Measurements from ENCODE around the gene LRCOL1.

LRCOL1 gene

GRCh38 chr12:132635076-132635955, 24.9 kb upstream of the LRCOL1 start:
- no peak for DNase-seq (ENCODE audit: low read depth in 3 of 3)

GRCh38 chr12:132634411-132634990, 24.1 kb upstream of the LRCOL1 start:
- DNase-seq (ENCODE audit: low read depth in 3 of 3), result no peak

- DNase-seq (ENCODE audit: low read depth in 3 of 3), result no peak
Measured at GRCh38 chr12:132633901-132634300, 23.5 kb upstream of the LRCOL1 start.

GRCh38 chr12:132633398-132633797, 23.0 kb upstream of the LRCOL1 start:
- DNase-seq (ENCODE audit: low read depth in 3 of 3), result no peak

GRCh38 chr12:132632521-132633228, 22.3 kb upstream of the LRCOL1 start:
- DNase-seq (ENCODE audit: low read depth in 3 of 3), result no peak

- DNase-seq (ENCODE audit: low read depth in 3 of 3), result no peak
Measured at GRCh38 chr12:132631666-132632065, 21.3 kb upstream of the LRCOL1 start.

GRCh38 chr12:132630672-132631071, 20.3 kb upstream of the LRCOL1 start:
- DNase-seq (ENCODE audit: low read depth in 3 of 3), result no peak

GRCh38 chr12:132629330-132629729, 18.9 kb upstream of the LRCOL1 start:
- DNase-seq (ENCODE audit: low read depth in 3 of 3), result no peak

- no peak for DNase-seq (ENCODE audit: low read depth in 3 of 3)
Measured at GRCh38 chr12:132625731-132626430, 15.5 kb upstream of the LRCOL1 start.

GRCh38 chr12:132624910-132625630, 14.7 kb upstream of the LRCOL1 start:
- DNase-seq (ENCODE audit: low read depth in 3 of 3), result no peak

- no peak for DNase-seq (ENCODE audit: low read depth in 3 of 3)
Measured at GRCh38 chr12:132624186-132624855, 13.9 kb upstream of the LRCOL1 start.

GRCh38 chr12:132623072-132623869, 12.9 kb upstream of the LRCOL1 start:
- no peak for DNase-seq (ENCODE audit: low read depth in 3 of 3)

GRCh38 chr12:132622437-132623071, 12.2 kb upstream of the LRCOL1 start:
- DNase-seq (ENCODE audit: low read depth in 3 of 3), result no peak

GRCh38 chr12:132621657-132622435, 11.5 kb upstream of the LRCOL1 start:
- DNase-seq (ENCODE audit: low read depth in 3 of 3), result no peak

GRCh38 chr12:132620899-132621656, 10.7 kb upstream of the LRCOL1 start:
- DNase-seq (ENCODE audit: low read depth in 3 of 3), result no peak

- no peak for DNase-seq (ENCODE audit: low read depth in 3 of 3)
Measured at GRCh38 chr12:132620113-132620898, 9.9 kb upstream of the LRCOL1 start.
